ENCODE data around the gene THTPA.
A peak's percentile ranks its signal among the peaks of the same experiment; 100 is the strongest.
"Not testable (repeated sequence)": the region's sequence is repeated elsewhere in the genome, so short reads cannot be mapped to it uniquely, and the experiment has no call there.

THTPA gene

DNA sequence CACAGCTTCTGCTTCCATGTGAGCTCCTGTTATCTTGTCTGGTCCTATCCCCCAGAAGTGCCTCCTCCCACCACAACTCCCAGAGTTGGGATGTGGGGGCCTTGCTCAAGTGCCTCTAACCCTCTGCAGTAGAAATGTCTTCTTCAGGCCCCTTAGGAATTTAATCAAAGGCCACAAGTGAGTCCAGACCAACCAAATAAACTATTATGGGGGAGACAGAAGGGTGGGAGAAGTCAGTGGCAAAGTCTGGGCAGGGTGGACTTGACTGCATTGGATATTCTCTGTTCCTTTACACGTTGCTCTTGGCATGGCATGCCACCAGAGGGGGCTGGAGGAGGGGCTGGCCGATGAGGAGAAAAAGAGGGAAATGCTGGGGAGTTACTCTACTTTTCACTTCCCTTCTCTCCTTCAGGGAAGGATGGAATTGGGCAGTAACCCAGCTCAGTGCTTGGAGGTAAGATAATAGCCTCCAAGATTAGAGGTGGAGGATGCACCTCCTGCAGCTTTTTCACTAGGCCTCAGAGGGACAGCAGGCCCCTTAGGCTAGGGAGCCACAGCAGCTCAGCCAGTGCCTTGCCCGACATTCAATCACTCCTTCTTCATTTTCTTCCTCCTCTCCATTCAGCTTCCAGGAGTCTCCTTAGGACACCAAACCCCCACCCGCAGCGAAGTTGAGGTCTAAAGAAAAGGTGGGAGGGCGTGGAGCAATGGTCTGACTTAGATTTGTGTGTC lies 12.7 kb downstream of the THTPA start:
- peak in 1 of 2 experiments; percentile 33 for DNase-seq

DNA sequence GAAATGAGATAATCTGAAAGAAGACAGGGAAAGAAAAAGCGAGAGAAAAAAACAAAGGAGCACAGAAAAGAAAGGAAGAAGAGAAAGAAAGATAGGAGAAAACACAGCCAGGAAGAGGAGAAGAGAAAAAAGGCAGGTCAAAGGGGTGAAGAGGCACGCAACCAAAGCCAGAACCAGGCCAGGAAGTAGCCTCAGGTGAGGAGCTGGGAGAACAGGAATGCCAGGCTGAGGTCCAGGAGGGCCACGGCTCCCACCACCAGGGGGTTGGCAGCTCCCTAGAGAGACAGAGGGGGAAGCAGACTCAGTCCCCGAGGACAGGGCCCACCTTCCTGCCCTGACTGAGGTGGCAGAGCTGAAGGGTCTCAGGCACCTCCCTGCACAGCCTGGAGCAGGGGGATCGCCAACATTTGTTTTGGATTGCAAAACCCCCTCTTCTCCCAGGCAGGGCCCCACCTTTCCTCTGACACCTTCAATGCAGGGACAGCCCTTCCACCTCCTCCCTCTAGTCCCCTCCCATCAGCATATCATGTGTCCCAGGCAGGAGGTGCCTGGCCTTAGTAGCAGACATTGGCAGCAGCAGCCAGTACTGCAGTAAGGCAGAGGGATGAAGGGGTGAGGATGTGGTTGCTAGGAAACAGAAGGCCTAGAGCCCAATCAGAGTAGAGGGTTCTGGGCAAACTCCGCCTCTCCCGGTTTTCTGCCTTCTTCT lies 13.5 kb downstream of the THTPA start:
- no peak for DNase-seq

DNA sequence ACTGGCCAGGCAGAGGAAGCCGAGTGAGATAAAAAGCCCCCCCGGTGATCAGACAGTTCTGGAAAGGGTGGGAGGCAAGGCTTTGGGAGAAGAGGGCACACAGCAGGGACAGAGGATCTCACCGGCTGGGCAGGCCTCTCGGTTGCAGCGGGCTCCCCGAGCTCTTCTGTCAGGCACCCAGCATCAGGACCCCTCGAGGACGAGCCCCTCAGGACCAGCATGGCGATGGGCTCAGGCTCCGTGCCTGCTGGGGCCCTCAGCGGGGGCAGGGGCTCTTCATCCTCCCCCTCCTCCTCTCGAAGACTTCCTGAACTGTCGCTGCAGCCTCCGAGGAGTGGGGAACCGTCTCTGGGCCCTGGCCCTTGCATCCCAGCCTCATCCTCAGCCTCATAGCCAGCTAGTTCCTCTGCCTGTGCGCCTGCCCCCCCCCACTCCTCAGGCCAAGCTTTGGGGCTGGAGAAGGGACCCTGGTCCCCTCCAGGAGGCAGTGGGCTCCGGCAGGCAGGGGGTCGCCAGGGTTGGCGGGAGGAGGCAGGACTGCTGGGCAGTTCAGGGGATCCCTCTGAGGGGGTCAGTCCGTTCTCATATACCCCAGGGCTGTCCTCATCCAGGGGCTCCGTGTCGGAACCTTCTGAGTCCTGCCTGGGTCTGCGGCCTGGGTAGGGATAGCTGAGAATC lies 14.9 kb downstream of the THTPA start:
- no peak for DNase-seq

DNA sequence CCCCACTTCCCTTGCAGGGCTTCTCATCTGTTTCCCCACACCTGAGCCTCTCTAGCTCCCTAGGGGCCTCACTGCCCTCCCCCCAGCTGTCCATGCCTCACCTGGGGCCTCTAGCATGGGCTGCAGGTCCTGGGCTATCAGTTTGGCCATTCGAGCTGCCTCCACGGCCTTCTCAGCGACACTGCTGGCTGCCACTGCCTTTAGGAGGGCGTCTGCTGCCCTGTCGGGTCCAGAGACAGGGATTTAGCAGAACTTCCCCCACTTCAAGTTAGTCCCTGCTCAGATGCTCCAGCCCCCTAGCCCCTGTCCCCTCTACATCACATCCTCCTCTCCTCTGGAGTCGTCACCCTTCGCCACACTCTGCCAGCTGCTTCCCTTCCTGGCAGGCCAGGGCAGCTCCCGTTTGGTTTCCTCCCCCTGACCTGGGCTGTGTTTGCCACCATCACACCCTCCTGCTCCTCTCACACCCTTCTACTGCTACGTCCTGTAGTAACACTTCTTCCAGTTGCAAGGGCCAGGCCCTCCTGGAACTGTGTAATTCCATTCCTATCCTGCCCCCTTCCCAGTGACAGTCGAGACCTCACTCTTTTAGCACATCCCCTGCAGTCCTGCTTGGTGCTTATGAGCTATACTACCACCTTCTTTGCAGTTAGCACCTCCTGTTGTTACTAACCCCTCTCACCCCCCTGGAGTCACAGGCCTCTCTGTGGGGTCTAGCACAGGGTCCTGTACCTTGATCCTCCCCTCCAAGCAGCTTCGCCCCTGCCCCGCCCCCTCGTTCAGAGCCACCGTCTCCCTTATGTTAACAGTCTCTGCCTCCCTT lies 15.8 kb downstream of the THTPA start:
- no peak for DNase-seq

DNA sequence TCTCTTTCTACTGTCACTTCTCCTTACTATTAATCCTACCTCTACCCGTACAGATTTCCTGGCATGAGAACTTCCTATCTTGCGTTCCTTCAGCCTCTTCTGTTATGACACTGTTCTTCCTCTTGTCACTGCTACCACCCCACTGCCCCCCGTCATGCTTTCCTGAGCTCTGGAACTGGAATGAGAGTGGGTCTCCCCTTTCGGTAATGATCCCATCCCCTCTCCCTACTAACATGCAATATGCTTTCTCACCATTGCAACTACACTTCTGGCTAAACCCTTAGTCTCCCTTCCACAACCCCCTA lies 16.4 kb downstream of the THTPA start:
- no peak for DNase-seq

DNA sequence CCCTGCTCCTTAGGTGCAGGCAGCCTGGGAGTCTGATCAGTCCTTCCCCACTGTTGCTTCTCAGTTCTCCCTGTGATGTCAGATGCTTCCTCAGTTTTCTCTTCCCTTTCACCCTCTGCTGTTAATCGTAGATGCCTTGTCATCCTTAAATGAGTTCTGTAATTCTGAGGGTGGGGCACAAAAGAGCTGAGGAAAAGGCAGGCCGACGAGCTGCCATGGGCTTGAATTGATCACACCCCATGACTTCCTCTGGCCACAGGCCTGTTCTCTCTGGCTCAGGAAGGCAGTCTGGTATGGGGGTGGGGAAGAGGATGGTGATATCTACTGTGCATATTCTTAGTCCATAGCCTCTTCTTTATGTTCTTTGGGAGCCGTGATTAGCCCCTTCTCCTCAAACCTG lies 16.8 kb downstream of the THTPA start:
- DNase-seq: no peak

DNA sequence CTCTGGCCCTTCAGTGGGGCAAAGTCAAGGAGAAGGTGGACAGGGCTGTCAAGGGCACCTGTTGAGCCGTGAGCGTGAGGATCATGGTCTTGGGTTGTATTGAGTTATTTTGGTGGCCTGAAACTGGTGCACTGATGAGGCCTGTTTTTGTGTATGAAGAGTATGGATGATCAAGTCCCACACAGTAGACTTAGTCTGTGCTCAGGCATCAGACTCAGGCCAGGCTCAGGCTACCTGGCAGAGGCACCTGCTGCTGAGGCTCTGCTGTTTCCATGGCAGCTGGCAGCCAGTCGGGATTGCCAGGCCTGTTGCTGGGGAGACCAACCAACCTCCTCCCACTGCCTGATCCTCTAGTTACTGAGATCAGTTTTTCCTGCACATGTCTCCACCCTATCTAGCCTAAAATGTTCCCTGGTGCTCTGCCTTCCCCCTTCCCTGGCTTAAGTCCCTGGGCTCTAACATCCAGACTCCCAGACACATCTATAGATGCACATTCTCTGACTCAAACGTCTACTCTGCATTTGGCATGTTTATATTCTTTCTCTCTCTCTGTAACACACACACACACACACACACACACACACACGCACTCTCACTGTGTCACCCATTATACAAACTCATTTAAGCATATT lies 17.4 kb downstream of the THTPA start:
- no peak for DNase-seq

DNA sequence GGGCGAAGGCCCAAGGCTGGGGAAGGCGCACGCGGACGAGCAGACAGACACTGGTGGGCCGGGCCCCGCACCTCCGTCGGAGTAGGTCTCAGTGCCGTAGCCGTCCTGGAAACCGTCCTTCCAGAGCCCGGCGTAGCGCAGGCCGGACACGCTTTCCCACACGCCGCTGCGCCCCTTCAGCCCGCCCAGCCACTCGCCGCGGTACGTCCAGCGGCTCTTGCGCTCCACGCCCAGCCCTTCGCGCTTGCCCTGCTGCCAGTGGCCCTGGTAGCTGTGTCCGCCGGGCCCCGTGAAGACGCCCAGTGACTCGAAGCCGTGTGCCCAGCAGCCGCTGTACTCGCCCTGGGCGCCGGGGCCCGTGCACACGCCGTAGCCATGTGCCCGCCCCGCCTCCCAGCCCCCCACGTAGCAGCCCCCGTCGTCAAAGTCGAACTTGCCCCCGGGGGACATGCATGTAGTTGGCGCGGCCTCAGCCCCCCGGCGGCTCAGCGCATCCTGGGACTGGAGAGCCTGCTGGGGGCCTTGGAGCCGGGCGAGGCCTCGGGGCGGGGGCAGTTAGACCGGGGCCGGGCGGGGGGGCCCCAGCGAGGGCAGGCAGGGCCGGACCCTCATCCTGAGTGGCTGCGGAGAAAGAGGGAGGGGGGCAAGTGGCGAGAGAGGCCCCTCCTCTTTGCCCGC lies 21.1 kb downstream of the THTPA start:
- DNase-seq: no peak

DNA sequence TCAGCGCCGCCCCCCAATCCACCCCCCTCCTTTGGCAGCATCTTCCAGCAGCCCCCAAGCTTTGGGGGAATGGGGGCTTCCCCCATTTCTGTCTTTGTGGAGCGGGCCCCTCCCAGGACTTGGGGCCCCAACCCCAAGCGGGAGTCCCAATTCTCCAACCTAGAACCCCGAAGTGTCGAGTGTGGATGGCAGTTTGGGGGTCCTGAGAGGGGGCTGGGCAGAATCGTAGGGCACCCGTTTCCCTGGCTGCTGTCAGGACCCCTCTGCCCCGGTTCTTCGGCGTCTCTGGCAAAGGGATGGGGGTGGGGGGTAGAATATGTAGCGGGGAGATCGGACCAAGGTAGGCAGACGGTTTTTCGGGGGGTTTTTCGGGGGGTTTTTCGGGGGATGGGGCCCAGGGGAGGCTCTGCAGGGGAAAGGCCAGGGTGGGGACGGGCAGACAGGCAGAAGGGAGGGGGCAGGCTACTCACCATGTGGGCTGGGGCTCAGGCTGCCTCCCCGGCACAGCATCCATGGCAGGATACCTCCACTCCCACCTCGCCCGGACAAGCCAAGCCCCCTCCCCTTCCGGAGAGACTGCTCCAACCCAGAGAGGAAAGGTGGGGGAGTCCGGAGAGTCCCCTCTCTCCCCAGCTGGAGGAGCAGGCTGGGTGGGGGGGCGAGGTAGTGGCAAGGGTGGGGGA lies 21.8 kb downstream of the THTPA start:
- no peak for DNase-seq

DNA sequence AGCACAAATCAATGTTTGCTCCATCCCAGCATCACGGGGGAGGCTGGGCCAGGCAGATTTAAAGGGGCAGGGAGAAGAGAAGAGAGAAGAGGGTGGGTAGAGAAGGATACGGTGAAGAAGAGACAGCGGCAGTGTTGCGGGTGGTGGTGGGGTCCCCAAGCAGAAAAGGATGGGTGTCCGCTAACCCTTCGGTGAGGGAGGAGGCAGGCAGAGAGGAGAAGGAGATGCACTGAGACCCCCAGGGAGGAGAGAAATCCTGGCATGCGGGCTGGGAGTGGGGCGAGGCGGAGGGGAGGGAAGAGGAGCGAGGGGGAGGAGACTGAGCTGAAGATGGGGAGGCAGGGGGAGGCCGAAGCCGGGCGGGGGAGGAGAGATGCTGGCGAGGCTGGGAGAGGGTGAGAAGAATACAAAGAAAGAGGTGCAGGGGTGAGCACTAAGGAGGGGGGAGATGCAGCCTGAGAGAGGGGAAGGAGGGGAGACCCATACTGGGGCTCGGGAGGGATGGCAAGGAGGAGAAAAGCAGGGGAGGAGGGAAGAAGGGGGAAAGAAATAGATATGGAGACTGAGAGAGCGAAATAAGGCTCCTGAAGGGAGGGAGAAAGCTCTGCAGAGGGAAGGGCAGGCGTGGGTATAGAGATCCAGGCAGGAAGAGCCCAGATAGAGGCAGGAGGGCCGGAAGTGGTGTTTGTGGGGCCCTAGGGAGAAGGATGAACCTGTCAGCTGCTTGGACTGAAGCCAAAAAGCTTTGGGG lies 22.7 kb downstream of the THTPA start, which contains the start of gene JPH4:
Gene JPH4 (minus strand): TSS at position 231 of the 751 bp plus-strand sequence. CDS start 1,337 bp downstream, outside the sequence.
- no peak for DNase-seq

DNA sequence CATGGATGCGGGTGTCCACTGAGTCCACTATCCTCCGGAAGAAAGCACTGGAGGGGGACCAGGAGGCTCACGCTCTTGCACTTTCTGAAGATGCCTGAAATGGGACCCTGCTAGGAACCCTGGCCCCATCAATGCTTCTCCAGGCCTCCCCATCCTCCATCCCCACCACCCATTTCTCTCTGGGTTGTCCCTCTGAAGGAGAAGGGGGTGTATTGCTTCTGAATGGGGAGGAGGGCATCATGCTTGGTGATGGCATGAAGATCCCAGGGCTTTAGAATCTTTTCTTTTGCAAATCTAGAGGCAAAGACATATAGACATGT lies 23.2 kb downstream of the THTPA start:
- DNase-seq: no peak

DNA sequence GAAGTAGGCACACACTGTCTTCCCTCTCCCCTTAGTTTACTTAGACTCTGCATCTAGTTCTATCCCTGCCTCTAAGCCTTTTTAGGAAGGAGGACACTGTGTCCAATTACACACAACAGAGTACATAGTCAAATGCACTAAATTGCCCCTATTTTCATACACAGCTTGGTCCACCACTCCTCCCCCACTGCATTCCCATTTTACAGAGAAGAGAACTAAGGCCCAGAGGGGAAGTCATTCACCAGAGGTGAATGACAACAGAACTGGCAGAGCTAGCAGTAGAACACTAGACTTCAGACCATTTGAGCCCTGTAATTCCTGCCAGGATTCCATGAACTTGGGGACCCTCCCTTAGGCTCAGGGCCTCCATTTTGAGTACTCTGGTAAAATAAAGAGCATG lies 23.7 kb downstream of the THTPA start:
- DNase-seq: no peak

DNA sequence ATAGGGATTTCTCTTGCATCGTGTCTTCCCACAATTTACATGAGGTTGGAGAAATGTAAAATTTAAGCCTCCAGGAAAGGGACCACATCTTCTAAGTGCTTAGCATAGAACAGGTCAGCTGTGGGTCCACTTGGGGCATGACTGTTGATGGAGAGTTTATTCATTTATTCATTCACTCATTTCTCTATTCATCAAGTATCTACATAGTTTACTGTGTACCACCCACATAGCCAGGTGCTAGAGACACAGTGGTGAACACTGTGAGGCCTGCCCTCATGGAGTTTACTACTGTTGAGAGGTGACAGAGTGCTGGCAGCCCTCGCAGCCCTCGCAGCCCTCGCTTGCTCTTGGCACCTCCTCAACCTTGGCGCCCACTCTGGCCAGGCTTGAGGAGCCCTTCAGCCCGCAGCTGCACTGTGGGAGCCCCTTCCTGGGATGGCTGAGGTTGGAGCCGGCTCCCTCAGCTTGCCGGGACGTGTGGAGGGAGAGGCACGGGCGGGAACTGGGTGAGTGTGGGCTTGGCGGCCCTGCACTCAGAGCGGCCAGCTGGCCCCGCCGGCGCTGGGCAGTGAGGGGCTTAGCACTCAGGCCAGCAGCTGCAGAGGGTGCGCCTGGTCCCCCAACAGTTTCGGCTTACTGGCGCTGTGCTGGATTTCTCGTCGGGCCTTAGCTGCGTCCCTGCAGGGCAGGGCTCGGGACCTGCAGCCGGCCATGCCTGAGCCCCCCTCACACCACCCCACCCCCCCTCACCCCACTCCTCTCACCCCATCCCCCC lies 24.3 kb downstream of the THTPA start:
- no peak for DNase-seq

DNA sequence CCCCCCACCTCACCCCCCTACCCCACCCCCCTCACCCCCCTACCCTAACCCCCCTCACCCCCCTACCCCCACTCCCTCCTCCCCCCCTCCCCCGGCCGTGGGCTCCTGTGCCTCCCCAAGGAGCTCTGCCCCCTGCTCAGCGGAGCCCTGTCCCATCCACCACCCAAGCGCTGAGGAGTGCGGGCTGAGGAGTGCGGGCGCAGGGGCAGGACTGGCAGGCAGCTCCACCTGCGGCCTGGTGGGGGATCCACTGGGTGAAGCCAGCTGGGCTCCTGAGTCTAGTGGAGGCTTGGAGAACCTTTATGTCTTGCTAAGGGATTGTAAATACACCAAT lies 24.8 kb downstream of the THTPA start:
- DNase-seq: no peak

DNA sequence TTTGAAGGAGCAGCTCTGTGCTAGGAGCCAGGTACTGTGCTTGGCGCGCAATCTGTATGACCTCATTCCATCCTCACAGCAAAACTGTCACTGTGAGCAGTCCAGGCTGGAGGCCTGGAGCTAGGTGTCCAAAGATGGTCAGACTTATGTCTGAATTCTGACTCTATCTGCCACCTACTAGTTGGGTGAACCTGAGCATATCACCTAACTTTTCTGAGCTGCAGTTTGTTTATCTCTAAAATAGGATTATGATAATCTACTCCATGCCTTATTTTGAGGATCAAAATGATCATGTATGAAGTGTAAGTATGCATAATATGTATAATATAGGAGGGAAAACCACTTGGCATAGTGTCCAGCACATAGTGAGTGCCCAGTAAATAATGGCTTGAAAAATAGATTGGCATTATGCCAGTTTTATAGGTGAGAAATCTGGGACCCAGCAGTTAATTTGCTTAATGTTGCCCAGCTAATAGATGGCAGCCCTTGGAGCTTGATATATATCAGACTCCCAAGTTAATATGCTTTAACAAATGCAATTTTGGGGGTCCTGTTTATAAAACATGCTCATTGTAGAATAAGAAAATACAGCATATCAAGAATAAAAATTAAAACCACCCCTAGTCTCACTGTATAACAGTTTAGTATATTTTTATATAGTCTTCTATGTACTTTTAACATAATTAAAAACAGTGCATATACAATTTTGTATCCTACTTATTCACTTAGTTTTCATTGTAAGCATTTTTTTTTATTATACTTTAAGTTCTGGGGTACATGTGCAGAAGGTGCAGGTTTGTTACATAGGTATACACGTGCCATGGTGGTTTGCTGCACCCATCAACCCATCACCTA lies 27.1 kb downstream of the THTPA start:
- no peak for DNase-seq

DNA sequence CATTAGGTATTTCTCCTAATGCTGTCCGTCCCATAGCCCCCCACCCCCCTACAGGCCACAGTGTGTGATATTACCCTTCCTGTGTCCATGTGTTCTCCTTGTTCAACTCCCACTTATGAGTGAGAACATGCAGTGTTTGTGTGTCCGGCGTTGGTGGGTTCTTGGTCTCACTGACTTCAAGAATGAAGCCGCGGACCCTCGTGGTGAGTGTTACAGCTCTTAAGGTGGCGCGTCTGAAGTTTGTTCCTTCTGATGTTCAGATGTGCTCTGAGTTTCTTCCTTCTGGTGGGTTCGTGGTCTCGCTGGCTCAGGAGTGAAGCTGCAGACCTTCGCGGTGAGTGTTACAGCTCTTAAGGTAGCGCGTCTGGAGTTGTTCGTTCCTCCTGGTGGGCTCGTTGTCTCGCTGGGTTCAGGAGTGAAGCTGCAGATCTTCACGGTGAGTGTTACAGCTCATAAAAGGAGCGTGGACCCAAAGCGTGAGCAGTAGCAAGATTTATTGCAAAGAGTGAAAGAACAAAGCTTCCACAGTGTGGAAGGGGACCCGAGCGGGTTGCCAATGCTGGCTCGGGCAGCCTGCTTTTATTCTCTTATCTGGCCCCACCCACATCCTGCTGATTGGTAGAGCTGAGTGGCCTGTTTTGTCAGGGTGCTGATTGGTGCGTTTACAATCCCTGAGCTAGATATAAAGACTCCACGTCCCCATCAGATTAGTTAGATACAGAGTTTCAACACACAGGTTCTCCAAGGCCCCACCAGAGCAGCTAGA lies 27.9 kb downstream of the THTPA start:
- DNase-seq: not testable (repeated sequence)

DNA sequence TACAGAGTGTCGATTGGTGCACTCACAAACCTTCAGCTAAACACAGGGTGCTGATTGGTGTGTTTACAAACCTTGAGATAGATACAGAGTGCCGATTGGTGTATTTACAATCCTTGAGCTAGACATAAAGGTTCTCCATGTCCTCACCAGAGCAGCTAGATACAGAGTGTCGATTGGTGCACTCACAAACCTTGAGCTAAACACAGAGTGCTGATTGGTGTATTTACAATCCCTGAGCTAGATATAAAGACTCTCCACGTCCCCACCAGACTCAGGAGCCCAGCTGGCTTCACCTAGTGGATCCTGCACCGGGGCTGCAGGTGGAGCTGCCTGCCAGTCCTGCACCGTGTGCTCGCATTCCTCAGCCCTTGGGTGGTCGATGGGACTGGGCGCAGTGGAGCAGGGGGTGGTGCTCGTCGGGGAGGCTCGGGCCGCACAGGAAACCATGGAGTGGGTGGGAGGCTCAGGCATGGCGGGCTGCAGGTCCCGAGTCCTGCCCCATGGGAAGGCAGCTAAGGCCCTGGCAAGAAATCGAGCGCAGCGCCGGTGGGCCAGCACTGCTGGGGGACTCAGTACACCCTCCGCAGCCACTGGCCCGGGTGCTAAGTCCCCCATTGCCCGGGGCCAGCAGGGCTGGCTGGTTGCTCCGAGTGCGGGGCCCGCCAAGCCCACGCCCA lies 28.6 kb downstream of the THTPA start:
- DNase-seq: not testable (repeated sequence)
